Keratinocyte (primary cell): ENCODE measurements around the gene PNMA1. TPM values are rescaled to one million over a fixed set of nuclear protein-coding genes. Genes with fewer than 3 reads are reported as not detected.

Experiments
- DNase-seq: peaks from one replicate; pipeline ENCODE4 v3.0.0-alpha.2; 2011; ENCODE audit warnings: low read depth, missing footprints, low spot score
- FAIRE-seq: peaks from 2 replicates; lab custom pipeline; 2011; peaks lifted over from hg19 to GRCh38; lab: Jason Lieb, UNC
- H2AFZ ChIP-seq: 2 replicates; pipeline ENCODE4 v1.6.0; 2012; ENCODE audit warnings: low read length, control low read depth, inconsistent platforms; ENCODE audit not compliant: control insufficient read depth
- H3K27ac ChIP-seq: 2 replicates; pipeline ENCODE4 v1.5.1; 2011; ENCODE audit warnings: low read length; ENCODE audit not compliant: control insufficient read depth, insufficient read depth
- H3K27me3 ChIP-seq: 3 replicates; pipeline ENCODE4 v1.6.0; 2011; ENCODE audit warnings: low read length; ENCODE audit not compliant: control insufficient read depth, insufficient read depth; ENCODE audit errors: extremely low read depth
- H3K36me3 ChIP-seq, 2 experiments: 2 replicates in 1 of 2; 3 replicates in 1 of 2; pipeline ENCODE4 v1.5.1; 2011; ENCODE audit warnings: low read length in 2 of 2, mild to moderate bottlenecking in 1 of 2; ENCODE audit not compliant: control insufficient read depth in 2 of 2, insufficient read depth in 2 of 2; ENCODE audit errors: extremely low read depth in 1 of 2
- H3K4me1 ChIP-seq: 3 replicates; pipeline ENCODE4 v1.5.1; 2011; ENCODE audit warnings: low read length; ENCODE audit not compliant: control insufficient read depth, insufficient read depth; ENCODE audit errors: extremely low read depth
- H3K4me2 ChIP-seq: 3 replicates; pipeline ENCODE4 v1.6.0; 2011; ENCODE audit warnings: low read depth, low read length; ENCODE audit not compliant: control insufficient read depth, insufficient read depth; ENCODE audit errors: extremely low read depth
- H3K4me3 ChIP-seq, 3 experiments: fragments of 200-600 bp in 1 of 3; sonication (generic) in 1 of 3; 2 replicates in 2 of 3; 3 replicates in 1 of 3; pipeline ENCODE4 v1.5.1; 2011 to 2016; ENCODE audit warnings: low read length in 3 of 3, mild to moderate bottlenecking in 3 of 3, control low read depth in 2 of 3, inconsistent platforms in 1 of 3, low read depth in 1 of 3, mixed read lengths in 1 of 3, mixed run types in 1 of 3, moderate library complexity in 1 of 3; ENCODE audit not compliant: control insufficient read depth in 2 of 3, insufficient read depth in 2 of 3; ENCODE audit errors: extremely low read depth in 1 of 3
- H3K79me2 ChIP-seq: 2 replicates; pipeline ENCODE4 v1.6.0; 2012; ENCODE audit warnings: low read length; ENCODE audit not compliant: control insufficient read depth, insufficient read depth
- H3K9ac ChIP-seq: 3 replicates; pipeline ENCODE4 v1.6.0; 2011; ENCODE audit warnings: low read length; ENCODE audit not compliant: control insufficient read depth, insufficient read depth; ENCODE audit errors: extremely low read depth
- H3K9me1 ChIP-seq: 3 replicates; pipeline ENCODE4 v1.6.0; 2011; ENCODE audit warnings: low read length; ENCODE audit not compliant: control insufficient read depth, insufficient read depth; ENCODE audit errors: extremely low read depth
- H3K9me3 ChIP-seq: 2 replicates; pipeline ENCODE4 v1.5.1; 2012; ENCODE audit warnings: low read depth, low read length; ENCODE audit not compliant: control insufficient read depth
- H4K20me1 ChIP-seq: 3 replicates; pipeline ENCODE4 v1.6.0; 2011; ENCODE audit warnings: low read length; ENCODE audit not compliant: control insufficient read depth, insufficient read depth; ENCODE audit errors: extremely low read depth
- EZH2 ChIP-seq: IDR thresholded peaks from one replicate; pipeline ENCODE4 v1.6.1; 2012; ENCODE audit warnings: inconsistent platforms, mild to moderate bottlenecking, low read length, moderate library complexity
- dilution Hi-C: fragments of 300-500 bp; cut with MboI; formaldehyde crosslinking; loops from one replicate; pipeline ENCODE4 v1.7.0; 2020; ENCODE audit warnings: low sequenced_read_pairs; ENCODE audit not compliant: extremely low pct_ligation_motif_present
- polyA plus RNA-seq, 5 experiments: library from polyadenylated mRNA; depleted of rRNA in 3 of 5; stranded (reverse) in 3 of 5; stranded (forward) in 1 of 5; unstranded in 1 of 5; fragments of >200 nt; gene quantifications; 1 replicate in 1 of 5; 2 replicates in 3 of 5; 3 replicates in 1 of 5; pipeline versions ENCODE4 v1.2.1 to v1.2.3, GENCODE V29; 2011 to 2012; ENCODE audit warnings: missing spikeins in 2 of 5, low read depth in 1 of 5, low replicate concordance in 1 of 5
- TF ChIP-seq, protein P1 (sequence below), 3 experiments: IDR thresholded peaks in 1 of 3; conservative IDR thresholded peaks in 1 of 3; optimal IDR thresholded peaks in 1 of 3; 2 replicates in 2 of 3; 3 replicates in 1 of 3; pipeline versions ENCODE3 to v1.5.1; 2011; ENCODE audit warnings: low read length in 3 of 3, mild to moderate bottlenecking in 3 of 3, moderate library complexity in 2 of 3, control low read depth in 1 of 3, inconsistent platforms in 1 of 3; ENCODE audit not compliant: insufficient read depth in 2 of 3; ENCODE audit errors: extremely low read depth in 1 of 3

Gene PNMA1
- polyA plus RNA-seq, 1 donor (not counting 4 experiments of a cell fraction or from before 2014, with no cell fraction given), result 8.2 TPM

DNA sequence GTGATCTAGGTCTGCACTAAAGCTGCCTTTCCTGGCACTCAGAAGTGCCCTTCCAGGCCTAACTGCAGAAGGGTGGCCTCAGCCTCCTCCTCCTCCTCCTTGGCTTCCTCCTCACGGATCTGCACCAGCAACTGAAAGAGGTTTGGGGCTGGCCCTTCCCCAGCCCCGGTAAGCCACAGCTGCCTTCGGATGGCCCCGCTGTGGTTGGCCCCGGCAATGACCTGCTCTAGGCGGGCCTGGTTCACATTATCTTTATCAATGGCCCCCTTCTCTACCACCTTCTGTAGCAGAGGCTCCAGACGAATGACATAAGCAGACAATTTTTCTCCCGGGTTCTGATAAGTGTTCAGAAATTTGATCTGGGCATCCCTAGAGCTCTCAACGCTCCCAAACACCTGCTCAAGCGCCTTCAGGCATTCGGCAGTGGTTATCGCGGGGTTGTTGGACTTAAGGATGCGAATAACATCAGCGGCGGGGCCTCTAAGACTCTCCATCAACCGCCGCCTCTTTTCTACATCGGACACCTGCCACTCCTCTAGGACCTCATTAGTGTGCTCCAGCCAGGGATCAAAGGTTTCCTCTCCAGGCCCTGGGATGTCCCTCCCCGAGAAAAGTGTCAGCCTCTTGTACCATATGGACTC, 1.5 kb downstream of the PNMA1 start:
- peak overlapping the region; percentile 57 to 82 (median 75) for H3K4me3 ChIP-seq
- peaks cover 3% of the 10 kb centered on the region for H4K20me1 ChIP-seq
- H3K9ac ChIP-seq, result no peak overlapping the region
- no peak overlapping the region for H2AFZ ChIP-seq
- no peaks in the 10 kb centered on the region for H3K9me1 ChIP-seq
- H3K36me3 ChIP-seq, result peaks cover 4 to 14% of the 10 kb centered on the region in 2 experiments
- peak overlapping the region; percentile 93 for H3K4me2 ChIP-seq
- H3K27ac ChIP-seq, result no peak overlapping the region
- TF ChIP-seq, protein P1, sequence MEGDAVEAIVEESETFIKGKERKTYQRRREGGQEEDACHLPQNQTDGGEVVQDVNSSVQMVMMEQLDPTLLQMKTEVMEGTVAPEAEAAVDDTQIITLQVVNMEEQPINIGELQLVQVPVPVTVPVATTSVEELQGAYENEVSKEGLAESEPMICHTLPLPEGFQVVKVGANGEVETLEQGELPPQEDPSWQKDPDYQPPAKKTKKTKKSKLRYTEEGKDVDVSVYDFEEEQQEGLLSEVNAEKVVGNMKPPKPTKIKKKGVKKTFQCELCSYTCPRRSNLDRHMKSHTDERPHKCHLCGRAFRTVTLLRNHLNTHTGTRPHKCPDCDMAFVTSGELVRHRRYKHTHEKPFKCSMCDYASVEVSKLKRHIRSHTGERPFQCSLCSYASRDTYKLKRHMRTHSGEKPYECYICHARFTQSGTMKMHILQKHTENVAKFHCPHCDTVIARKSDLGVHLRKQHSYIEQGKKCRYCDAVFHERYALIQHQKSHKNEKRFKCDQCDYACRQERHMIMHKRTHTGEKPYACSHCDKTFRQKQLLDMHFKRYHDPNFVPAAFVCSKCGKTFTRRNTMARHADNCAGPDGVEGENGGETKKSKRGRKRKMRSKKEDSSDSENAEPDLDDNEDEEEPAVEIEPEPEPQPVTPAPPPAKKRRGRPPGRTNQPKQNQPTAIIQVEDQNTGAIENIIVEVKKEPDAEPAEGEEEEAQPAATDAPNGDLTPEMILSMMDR (optimal IDR thresholded peaks at IDR 0.05 in 1 of 3, IDR thresholded peaks at IDR 0.05 in 1 of 3, conservative IDR thresholded peaks at IDR 0.05 in 1 of 3; ENCODE audit: extremely low read depth in 1 of 3, insufficient read depth in 2 of 3, low read length in 3 of 3), result no peak
- no peak for TF ChIP-seq EZH2
- H3K79me2 ChIP-seq, result peaks cover 15% of the 10 kb centered on the region
- no peaks in the 10 kb centered on the region for H3K9me3 ChIP-seq
- DNase-seq, result no peak
- FAIRE-seq, result no peak
- H3K4me1 ChIP-seq, result peaks cover 18% of the 10 kb centered on the region
- dilution Hi-C loops, result no loop called here
- H3K27me3 ChIP-seq, result no peaks in the 10 kb centered on the region

DNA sequence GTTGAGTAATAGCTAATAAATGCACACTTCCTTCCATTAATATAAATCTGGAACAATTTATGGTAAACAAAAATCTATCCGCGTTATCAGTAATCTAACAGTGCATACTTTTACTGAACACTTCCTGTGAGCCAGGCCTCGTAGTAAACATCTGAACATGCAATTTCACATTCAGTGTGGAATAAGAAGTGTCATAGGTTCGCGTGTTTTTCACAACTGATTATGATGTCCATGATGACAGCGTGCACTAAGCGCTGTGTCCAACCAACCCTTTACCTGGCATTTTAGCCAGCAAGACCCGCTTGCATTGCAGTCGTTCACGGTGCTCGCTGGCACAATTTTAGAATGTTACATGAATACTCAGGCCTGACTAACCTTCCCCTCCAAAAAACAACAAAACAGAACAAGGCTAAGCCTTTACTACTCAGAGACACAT, 2.1 kb downstream of the PNMA1 start:
- Histone ChIP-seq H3K9me3 (no peaks in the 10 kb centered on the region), H3K4me2 (peak overlapping the region; percentile 93), H3K36me3 (peaks cover 4 to 9% of the 10 kb centered on the region in 2 experiments), H3K79me2 (peaks cover 15% of the 10 kb centered on the region), H3K9me1 (no peaks in the 10 kb centered on the region), H2AFZ (no peak overlapping the region), H3K9ac (no peak overlapping the region), H4K20me1 (peaks cover 3% of the 10 kb centered on the region), H3K27me3 (no peaks in the 10 kb centered on the region), H3K4me3 (peak overlapping the region in 2 of 3 experiments; percentile 52 to 82), H3K4me1 (peaks cover 18% of the 10 kb centered on the region), H3K27ac (no peak overlapping the region)
- TF ChIP-seq EZH2, result no peak
- TF ChIP-seq, protein P1 (optimal IDR thresholded peaks at IDR 0.05 in 1 of 3, IDR thresholded peaks at IDR 0.05 in 1 of 3, conservative IDR thresholded peaks at IDR 0.05 in 1 of 3; ENCODE audit: extremely low read depth in 1 of 3, insufficient read depth in 2 of 3, low read length in 3 of 3), result no peak
- no peak for DNase-seq
- dilution Hi-C loops, result no loop called here
- FAIRE-seq, result no peak
